Stimulated activated naive CD4-positive, alpha-beta T cell treated with Interleukin-2 at 50 U/mL for 16 hours (primary cell): Measurements from ENCODE around the gene NOL9.

Source experiments
- DNase-seq: peaks from one replicate; lab custom pipeline; 2025; lab: John Stamatoyannopoulos, UW

NOL9 gene

GRCh38 chr1:6519935-6520671, 34.2 kb downstream of the NOL9 start:
- no peak for DNase-seq

GRCh38 chr1:6519491-6519934, 34.8 kb downstream of the NOL9 start:
- no peak for DNase-seq

GRCh38 chr1:6517435-6517851, 36.9 kb downstream of the NOL9 start:
- DNase-seq = no peak

- DNase-seq = no peak
These were observed 38.5 kb downstream of the NOL9 start for GRCh38 chr1:6515771-6516170.

- DNase-seq = no peak
These were observed 41.0 kb downstream of the NOL9 start for GRCh38 chr1:6513320-6513801.

GRCh38 chr1:6512908-6513280, 41.4 kb downstream of the NOL9 start:
- DNase-seq = no peak

- no peak for DNase-seq
These were observed 41.9 kb downstream of the NOL9 start for GRCh38 chr1:6512245-6512907.

GRCh38 chr1:6511561-6512244, 42.6 kb downstream of the NOL9 start:
- no peak for DNase-seq

GRCh38 chr1:6511056-6511455, 43.3 kb downstream of the NOL9 start:
- no peak for DNase-seq

- DNase-seq = no peak
These were observed 43.8 kb downstream of the NOL9 start for GRCh38 chr1:6510493-6510892.

GRCh38 chr1:6509919-6510291, 44.4 kb downstream of the NOL9 start:
- DNase-seq = no peak

GRCh38 chr1:6509220-6509918, 44.9 kb downstream of the NOL9 start:
- no peak for DNase-seq

GRCh38 chr1:6508816-6509189, 45.5 kb downstream of the NOL9 start:
- no peak for DNase-seq

GRCh38 chr1:6508154-6508815, 46.0 kb downstream of the NOL9 start:
- no peak for DNase-seq

- no peak for DNase-seq
These were observed 46.8 kb downstream of the NOL9 start for GRCh38 chr1:6507461-6507911.

GRCh38 chr1:6507037-6507428, 47.3 kb downstream of the NOL9 start:
- DNase-seq = no peak

GRCh38 chr1:6506210-6507036, 47.9 kb downstream of the NOL9 start:
- DNase-seq = no peak

GRCh38 chr1:6505367-6506209, 48.7 kb downstream of the NOL9 start:
- DNase-seq = no peak

- DNase-seq = no peak
These were observed 49.4 kb downstream of the NOL9 start for GRCh38 chr1:6504887-6505286.
